ENCODE measurements around the gene NCKAP5.

- TF ChIP-seq TAF1 (IDR thresholded peaks at IDR 0.05; ENCODE audit: borderline replicate concordance, insufficient read depth, low read length), result no peak
- no peak for TF ChIP-seq REST (IDR thresholded peaks at IDR 0.05; ENCODE audit: insufficient read depth in 1 of 2, low read depth in 2 of 2, low read length in 2 of 2)
Observed at GRCh38 chr2:133431289-133431688, 137.0 kb downstream of the NCKAP5 start.

Data from PFSK-1 (cell line).